GM12801 (cell line): Measurements from ENCODE around the gene DDB1.

Source experiments
- CTCF ChIP-seq: IDR thresholded peaks from one replicate; pipeline ENCODE4 v1.5.1; 2011; ENCODE audit warnings: control low read depth; ENCODE audit not compliant: insufficient read length; ENCODE audit errors: extremely low read depth

The DDB1 gene

GRCh38 chr11:61325649-61326414, 7.1 kb downstream of the DDB1 start:
- TF ChIP-seq CTCF, result no peak

- TF ChIP-seq CTCF, result no peak
Observed at GRCh38 chr11:61315260-61315659, 17.6 kb downstream of the DDB1 start.

GRCh38 chr11:61310749-61311148, 22.2 kb downstream of the DDB1 start:
- TF ChIP-seq CTCF, result no peak

- TF ChIP-seq CTCF, result no peak
Observed at GRCh38 chr11:61309739-61310138, 23.2 kb downstream of the DDB1 start.

GRCh38 chr11:61309141-61309540, 23.8 kb downstream of the DDB1 start:
- no peak for TF ChIP-seq CTCF

GRCh38 chr11:61307354-61307753, 25.6 kb downstream of the DDB1 start:
- TF ChIP-seq CTCF, result no peak

GRCh38 chr11:61306221-61306620, 26.7 kb downstream of the DDB1 start:
- no peak for TF ChIP-seq CTCF

GRCh38 chr11:61305417-61305816, 27.5 kb downstream of the DDB1 start:
- TF ChIP-seq CTCF, result no peak
